Ishikawa (cell line): ENCODE data around the gene SPSB3.

Experiments
- CEBPB ChIP-seq: IDR thresholded peaks from 2 replicates; pipeline ENCODE4 v1.6.1; 2012
- REST ChIP-seq: IDR thresholded peaks from 2 replicates; pipeline ENCODE4 v1.6.1; 2012; ENCODE audit warnings: low read depth, mild to moderate bottlenecking
- YY1 ChIP-seq: IDR thresholded peaks from 2 replicates; pipeline ENCODE4 v1.6.1; 2012; ENCODE audit warnings: low read depth

GRCh38 chr16:1759511-1759910, 22.9 kb downstream of the SPSB3 start:
- TF ChIP-seq CEBPB: no peak
- no peak for TF ChIP-seq YY1
- TF ChIP-seq REST: no peak
